Gastroesophageal sphincter (tissue), 4 donors: ENCODE results near the gene CNTNAP4. TPM values are rescaled to one million over a fixed set of nuclear protein-coding genes. Genes with fewer than 3 reads are reported as not detected.

Experiments used
- ATAC-seq: fragments of 150-250 bp; one replicate; pipeline ENCODE4 v1.9.1; 2016; ENCODE audit warnings: mild to moderate bottlenecking, moderate library complexity
- H3K27ac ChIP-seq, 4 donors: fragments of 200-600 bp; sonication (generic) in 3 of 4; 1 replicate in 3 of 4; 2 replicates in 1 of 4; pipeline ENCODE4 v1.5.1; 2016 to 2019
- H3K27me3 ChIP-seq: fragments of 200-600 bp; sonication (generic); one replicate; pipeline ENCODE4 v1.5.1; 2019
- H3K36me3 ChIP-seq, 2 donors: fragments of 200-600 bp; sonication (generic); one replicate each; pipeline ENCODE4 v1.5.1; 2019; ENCODE audit warnings: control low read depth in 1 of 2
- H3K4me1 ChIP-seq, 3 donors: fragments of 200-600 bp; sonication (generic); 1 replicate in 2 of 3; 2 replicates in 1 of 3; pipeline ENCODE4 v1.5.1; 2016 to 2019; ENCODE audit warnings: control low read depth in 2 of 3
- H3K4me3 ChIP-seq, 2 donors: fragments of 200-600 bp; sonication (generic); one replicate each; pipeline ENCODE4 v1.5.1; 2019; ENCODE audit warnings: mild to moderate bottlenecking in 1 of 2, moderate library complexity in 1 of 2
- H3K9me3 ChIP-seq, 3 donors: fragments of 200-600 bp; sonication (generic); one replicate each; pipeline ENCODE4 v1.5.1; 2017 to 2019; ENCODE audit warnings: control low read depth in 2 of 3
- CTCF ChIP-seq, 4 experiments: fragments of 200-600 bp in 2 of 4; fragments of 450-650 bp in 2 of 4; sonication (generic) in 1 of 4; IDR thresholded peaks; one replicate each; pipeline ENCODE4 v1.5.1; 2017 to 2019; ENCODE audit warnings: antibody characterized with exemption in 4 of 4, mild to moderate bottlenecking in 2 of 4, moderate library complexity in 2 of 4
- EP300 ChIP-seq: sonication (generic); formaldehyde crosslinking; IDR thresholded peaks from one replicate; pipeline ENCODE4 v1.6.1; 2017; ENCODE audit warnings: antibody characterized with exemption, mild to moderate bottlenecking
- POLR2A ChIP-seq, 2 donors: fragments of 450-650 bp; IDR thresholded peaks; one replicate each; pipeline ENCODE4 v1.6.1; 2017; ENCODE audit warnings: antibody characterized with exemption in 2 of 2, mild to moderate bottlenecking in 2 of 2, moderate library complexity in 1 of 2
- POLR2AphosphoS5 ChIP-seq: sonication (generic); formaldehyde crosslinking; IDR thresholded peaks from one replicate; pipeline ENCODE4 v1.6.1; 2017; ENCODE audit warnings: antibody characterized with exemption
- WGBS, 2 donors: methylation state at CpG; one replicate each; pipeline ENCODE4 v1.1.5; 2018; ENCODE audit warnings: low coverage in 1 of 2; 5-methylcytosine and 5-hydroxymethylcytosine counted together
- total RNA-seq, 4 donors: library from RNA; depleted of rRNA; stranded (reverse); fragments of >200 nt; gene quantifications; one replicate each; pipeline ENCODE4 v1.1.0, GENCODE V29; 2016

Gene CNTNAP4
- total RNA-seq, 4 donors from 2014 or later, result 0.13 to 0.94 (median 0.46) TPM

GRCh38 chr16:76280421-76281215 lies 3.4 kb downstream of the CNTNAP4 start:
- no peak for ATAC-seq
- Histone ChIP-seq H3K27ac (no peak overlapping the region), H3K4me3 (no peak overlapping the region), H3K36me3 (no peaks in the 10 kb centered on the region), H3K9me3 (no peaks in the 10 kb centered on the region), H3K27me3 (peaks cover 4% of the 10 kb centered on the region), H3K4me1 (no peaks in the 10 kb centered on the region)
- 77 to 88% methylated on average over 6 of the region's 6 CpGs for WGBS, 2 donors
- TF ChIP-seq POLR2A (IDR thresholded peaks at IDR 0.05), result no peak
- no peak for TF ChIP-seq CTCF (IDR thresholded peaks at IDR 0.05)
- no peak for TF ChIP-seq EP300
- TF ChIP-seq POLR2AphosphoS5, result no peak

- Histone ChIP-seq H3K4me1 (no peaks in the 10 kb centered on the region), H3K9me3 (no peaks in the 10 kb centered on the region), H3K27me3 (no peaks in the 10 kb centered on the region), H3K27ac (no peak overlapping the region), H3K36me3 (no peaks in the 10 kb centered on the region), H3K4me3 (no peak overlapping the region)
- no peak for ATAC-seq
- TF ChIP-seq POLR2A (IDR thresholded peaks at IDR 0.05), result no peak
- TF ChIP-seq POLR2AphosphoS5, result no peak
- no peak for TF ChIP-seq EP300
- no peak for TF ChIP-seq CTCF (IDR thresholded peaks at IDR 0.05)
- 47 to 50% methylated on average over 3 of the region's 3 CpGs for WGBS, 2 donors
Observed at GRCh38 chr16:76287466-76287865, 10.3 kb downstream of the CNTNAP4 start.

- WGBS, 2 donors, result 72 to 84% methylated on average over 5 of the region's 5 CpGs
- Histone ChIP-seq H3K27me3 (no peaks in the 10 kb centered on the region), H3K4me1 (no peaks in the 10 kb centered on the region), H3K27ac (no peak overlapping the region), H3K36me3 (no peaks in the 10 kb centered on the region), H3K4me3 (no peak overlapping the region), H3K9me3 (no peaks in the 10 kb centered on the region)
- no peak for TF ChIP-seq EP300
- TF ChIP-seq POLR2A (IDR thresholded peaks at IDR 0.05), result no peak
- TF ChIP-seq POLR2AphosphoS5, result no peak
- no peak for TF ChIP-seq CTCF (IDR thresholded peaks at IDR 0.05)
- ATAC-seq, result no peak
Observed at GRCh38 chr16:76292218-76292617, 15.0 kb downstream of the CNTNAP4 start.

GRCh38 chr16:76293980-76294379 lies 16.8 kb downstream of the CNTNAP4 start:
- H3K4me3 ChIP-seq, result no peak overlapping the region
- TF ChIP-seq POLR2AphosphoS5 (no peak), EP300 (no peak), CTCF (IDR thresholded peaks at IDR 0.05) (no peak), POLR2A (IDR thresholded peaks at IDR 0.05) (no peak)
- H3K27me3 ChIP-seq, result no peaks in the 10 kb centered on the region
- no peak for ATAC-seq
- H3K36me3 ChIP-seq, result no peaks in the 10 kb centered on the region
- no peaks in the 10 kb centered on the region for H3K4me1 ChIP-seq
- WGBS, 2 donors, result 88 to 93% methylated on average over 3 of the region's 3 CpGs
- H3K27ac ChIP-seq, result no peak overlapping the region
- no peaks in the 10 kb centered on the region for H3K9me3 ChIP-seq
